ENCODE measurements around the gene MTHFD1L.

- TF ChIP-seq CBX8 (IDR thresholded peaks at IDR 0.05; ENCODE audit: borderline replicate concordance, low read depth, low read length) (no peak), CTCF (IDR thresholded peaks at IDR 0.05; ENCODE audit: control extremely low read depth in 1 of 3, insufficient read depth in 1 of 3, low read depth in 1 of 3, low read length in 3 of 3) (no peak)
- TF ChIP-seq, protein P1, sequence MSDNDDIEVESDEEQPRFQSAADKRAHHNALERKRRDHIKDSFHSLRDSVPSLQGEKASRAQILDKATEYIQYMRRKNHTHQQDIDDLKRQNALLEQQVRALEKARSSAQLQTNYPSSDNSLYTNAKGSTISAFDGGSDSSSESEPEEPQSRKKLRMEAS (IDR thresholded peaks at IDR 0.05) = no peak
Measured at GRCh38 chr6:150932996-150933395, 67.5 kb downstream of the MTHFD1L start.

All from H1 (cell line).